Stimulated activated CD4-positive, alpha-beta T cell treated with anti-CD3 and anti-CD28 coated beads, Interleukin-12 subunit alpha, Interleukin-12 subunit beta, amount 100 ng/mL, for 4 hours (primary cell): ENCODE data around the gene MRRF.

Experiments
- DNase-seq: peaks from one replicate; pipeline ENCODE4 v3.0.0-alpha.2; 2020

MRRF gene

DNA sequence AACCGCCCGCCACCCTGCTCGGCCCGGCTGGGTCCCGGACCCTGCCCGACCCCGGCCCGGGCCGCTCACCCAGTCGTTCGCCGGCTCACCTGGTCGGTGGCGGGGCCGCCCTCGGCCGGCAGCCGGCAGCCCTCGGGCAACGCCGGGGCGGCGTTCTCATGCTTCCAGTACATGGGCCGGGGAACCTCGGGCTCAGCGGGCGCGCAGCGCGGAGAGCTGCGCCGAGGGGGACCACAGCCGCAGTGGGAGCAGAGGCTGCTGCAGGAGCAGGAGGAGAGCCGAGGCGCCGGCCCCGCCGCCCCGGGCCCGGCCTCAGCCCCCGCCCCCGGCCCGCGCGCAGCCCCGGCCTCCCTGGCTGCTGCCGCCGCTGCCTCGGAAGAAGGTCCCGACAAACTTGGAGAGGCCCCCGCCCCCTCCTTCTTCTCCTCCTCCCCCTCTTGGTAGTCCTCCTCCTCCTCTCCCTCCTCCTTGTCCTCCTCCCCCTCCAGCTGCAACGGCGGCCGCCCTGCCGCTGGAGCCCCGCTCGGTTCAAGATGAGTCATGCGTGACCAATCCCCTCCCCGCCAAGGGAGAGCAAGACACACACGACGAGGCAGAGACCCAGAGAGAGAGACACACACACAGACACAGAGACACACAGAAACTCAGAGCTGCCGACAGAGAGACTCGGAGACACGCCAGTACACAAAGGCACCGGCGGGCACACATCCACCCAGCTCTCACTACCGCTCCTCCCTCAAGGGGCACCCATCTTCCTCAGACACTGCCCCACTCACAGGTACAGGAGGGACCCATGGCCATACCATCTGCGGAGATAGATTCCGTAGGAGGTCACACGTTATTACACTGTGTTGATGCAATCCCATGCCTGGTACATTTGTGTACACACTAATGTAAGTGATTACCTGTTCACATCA lies 35.9 kb upstream of the MRRF start, which contains the start of gene LHX6:
Gene LHX6 (minus strand): TSS at position 390 of the 917 bp plus-strand sequence. CDS start 217 bp downstream, at position 173.
- no peak for DNase-seq

DNA sequence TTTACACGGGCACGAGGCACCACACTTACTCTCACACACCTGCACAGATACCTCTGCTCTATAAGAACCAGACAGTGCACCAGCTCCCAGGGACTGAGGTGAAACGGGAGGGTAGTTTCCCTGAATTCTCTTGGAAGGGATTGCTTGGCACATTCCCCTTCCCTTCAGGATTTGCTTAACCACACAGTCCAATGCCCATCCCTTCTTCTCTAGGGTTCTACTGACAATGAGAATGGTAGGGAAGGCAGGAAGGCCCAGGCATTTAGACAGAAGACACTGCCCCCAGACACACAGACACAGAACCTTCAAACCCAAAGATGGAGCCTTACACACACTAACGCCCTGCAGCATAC lies 35.2 kb upstream of the MRRF start:
- no peak for DNase-seq

DNA sequence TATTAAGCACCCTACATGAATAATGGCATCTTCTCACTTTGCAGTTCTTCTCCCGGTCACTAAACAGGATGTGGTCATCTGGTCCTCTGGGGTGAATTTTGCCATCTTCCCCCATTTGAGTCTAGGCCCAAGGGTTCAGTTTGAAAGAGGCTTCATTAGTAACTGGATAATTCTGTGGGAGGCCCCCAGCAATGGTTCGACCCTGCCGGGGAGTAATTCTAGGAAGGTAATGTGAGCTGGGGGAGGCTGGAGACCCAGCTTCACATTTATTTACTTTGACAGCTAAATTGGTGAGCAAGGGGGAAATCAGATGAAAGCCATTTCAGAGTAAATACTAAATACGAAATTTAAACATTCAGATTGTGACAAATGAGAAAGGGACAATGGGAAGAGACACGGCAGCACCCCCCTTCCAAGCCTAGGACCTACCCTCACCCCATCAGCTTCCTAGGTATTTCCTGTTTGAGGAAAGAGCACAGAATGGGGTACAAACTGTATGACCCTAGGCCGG lies 31.8 kb upstream of the MRRF start:
- no peak for DNase-seq

DNA sequence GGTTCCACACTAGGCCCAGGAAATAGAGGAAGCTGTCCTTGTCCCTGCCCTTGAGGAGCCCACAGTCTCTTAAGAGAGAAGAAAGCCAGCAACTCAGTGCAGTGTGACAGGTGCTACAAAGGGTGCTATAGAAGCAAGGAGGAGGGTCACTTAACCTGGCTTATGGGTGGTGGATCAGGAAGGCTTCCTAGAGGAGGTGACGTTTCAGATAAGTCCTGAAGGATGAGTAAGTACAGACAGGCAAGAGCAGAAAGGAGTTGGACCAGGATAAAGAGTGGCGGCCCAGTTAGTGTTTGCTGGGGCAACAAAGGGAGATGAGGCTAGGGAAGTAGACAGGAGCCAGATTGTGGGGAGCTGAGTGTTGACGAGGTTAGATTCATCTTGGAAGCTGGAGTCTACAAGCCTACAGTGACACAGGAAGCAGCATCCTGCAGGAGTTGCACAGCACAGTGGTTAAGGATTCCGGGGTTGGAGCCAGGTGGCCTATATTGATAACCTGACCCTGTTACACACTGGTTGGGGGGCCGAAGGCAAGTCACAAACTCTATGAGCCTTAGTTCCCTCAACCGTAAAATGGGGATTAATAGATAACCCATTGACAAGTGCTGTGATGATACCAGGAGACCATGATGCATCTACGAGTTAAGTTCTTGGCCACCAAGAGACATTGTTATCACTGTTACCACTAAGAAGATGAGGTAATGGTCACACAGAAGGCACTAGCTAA lies 30.5 kb upstream of the MRRF start:
- no peak for DNase-seq

DNA sequence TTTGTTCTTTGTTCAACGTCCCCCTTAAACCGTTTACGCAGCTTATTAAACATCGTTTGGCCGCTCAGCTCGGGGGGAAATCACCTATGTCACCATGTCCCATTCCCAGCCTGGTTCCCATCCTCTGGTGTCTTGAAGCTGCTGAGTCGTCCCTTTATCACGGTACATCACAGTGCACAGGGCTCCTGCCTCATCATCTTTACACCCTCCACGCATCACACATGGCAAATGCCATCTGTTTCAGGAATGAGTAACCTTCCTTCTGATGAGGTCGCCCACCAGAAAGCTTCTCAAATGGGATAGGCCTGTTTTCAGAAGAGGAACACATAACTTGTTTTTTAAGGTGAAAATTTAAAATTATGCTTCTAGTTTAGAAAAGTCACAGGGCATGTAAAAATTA lies 28.0 kb upstream of the MRRF start:
- DNase-seq = no peak

DNA sequence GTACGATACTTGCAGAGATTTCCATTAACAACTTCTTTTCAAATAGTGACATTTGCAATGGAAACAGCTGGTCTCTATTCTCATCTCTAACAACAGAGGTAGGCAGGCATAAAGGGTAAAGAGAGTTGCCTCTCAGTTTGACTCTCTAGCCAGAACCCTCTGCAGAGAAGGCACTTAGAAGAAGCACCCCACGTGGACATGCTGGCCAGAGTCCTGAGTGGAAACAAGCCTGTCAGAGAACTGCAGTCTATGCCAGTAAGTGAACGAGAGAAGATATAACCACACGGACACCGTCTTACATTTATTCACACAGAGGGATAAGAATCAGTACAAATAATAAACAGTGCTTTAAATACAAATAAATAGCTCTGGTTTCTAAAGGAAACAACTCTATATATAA lies 25.0 kb upstream of the MRRF start:
- no peak for DNase-seq

DNA sequence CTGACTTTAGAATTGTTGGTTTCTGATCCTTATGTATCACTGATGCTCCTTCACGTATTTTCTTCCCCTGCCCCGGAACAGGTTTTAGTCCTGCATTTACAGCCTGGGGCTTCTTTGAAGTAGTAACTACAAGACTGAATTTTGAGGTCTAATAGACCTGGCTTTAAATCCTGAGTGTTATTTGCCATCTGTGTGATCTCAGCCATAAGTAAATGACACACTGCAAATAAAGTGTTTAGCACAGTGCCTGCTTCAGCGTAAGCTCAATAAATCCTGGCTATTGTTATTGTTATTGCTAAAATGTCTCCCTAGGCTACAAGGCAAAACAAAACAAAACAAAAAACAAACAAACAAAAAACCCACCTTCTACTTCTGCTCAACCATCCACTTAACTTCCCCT lies 20.3 kb upstream of the MRRF start:
- DNase-seq = no peak

DNA sequence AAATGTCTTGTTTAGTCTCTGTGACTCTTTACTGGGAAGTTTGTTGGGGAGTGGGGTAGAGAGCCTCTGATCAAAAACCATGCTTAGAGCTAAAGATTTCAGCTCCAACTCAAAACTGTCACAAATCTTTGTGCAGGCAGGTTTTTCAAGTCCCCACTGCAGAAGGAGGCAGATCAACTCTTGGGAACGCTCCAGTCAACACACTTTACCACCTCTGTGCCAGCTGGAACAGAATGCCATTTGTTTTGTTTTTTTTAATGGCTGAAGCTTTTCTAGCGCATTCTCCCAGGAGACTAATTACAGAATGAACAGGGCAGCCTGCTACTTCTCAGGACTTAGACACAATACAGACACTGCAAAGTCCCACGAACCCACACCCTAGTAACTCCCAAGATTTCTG lies 18.0 kb upstream of the MRRF start:
- DNase-seq = no peak

DNA sequence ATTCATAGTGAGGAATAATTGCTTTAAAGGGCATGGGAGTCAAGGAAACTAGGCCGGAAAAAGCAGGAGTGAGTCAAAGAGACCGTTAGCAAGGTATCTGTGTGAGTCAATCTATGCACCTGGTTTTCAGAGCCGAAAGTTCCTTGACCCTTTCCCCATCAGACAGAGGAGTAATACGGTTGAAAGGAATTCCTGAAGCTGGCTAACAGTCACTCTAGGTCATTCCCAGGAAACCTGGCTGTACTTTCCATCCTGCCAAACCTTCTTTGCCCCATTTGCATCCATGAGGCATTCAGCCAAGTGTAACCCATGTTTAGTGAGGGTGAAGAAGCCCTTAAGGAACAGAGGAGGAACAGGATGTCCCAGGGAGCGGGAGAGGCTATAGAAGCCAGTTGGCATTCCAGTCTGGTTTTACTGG lies 16.2 kb upstream of the MRRF start:
- DNase-seq = no peak

DNA sequence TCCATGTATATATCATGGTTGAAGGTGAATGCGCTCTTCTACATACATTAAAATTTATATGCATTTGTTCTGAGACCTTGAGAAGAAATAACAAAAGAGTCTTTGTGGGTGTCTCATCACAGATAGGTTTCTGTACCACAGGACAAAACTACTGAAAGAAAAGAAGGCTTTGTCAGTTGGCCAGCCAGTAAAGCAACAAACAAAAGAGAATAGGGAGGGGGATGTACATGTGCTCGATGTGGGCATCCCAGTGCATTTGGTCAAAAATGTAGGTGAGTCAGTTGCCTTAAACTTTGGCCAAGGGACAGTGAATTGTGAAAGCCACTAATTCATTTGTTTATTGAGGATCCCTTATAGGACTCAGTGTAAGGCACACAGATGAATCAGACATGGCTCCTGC lies 13.3 kb upstream of the MRRF start:
- no peak for DNase-seq

DNA sequence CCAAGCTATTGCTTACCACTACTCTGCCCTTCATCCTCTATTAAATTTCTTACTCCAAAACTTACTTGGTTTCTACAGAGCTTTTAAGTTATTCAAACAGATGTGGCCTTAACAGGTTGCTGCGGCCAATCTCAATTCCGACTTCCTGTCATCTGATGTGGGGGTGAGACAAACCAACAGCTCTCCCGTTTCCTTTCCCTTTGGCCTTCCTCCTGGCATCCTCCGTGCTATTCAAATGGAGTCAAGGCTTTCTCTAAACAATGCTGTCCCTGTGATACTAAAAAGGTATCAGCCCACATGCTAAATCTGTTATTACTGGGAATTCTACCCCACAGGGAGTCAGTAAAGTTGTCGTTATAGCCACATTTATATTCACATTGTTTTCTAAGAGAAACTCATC lies 11.9 kb upstream of the MRRF start:
- DNase-seq = no peak

DNA sequence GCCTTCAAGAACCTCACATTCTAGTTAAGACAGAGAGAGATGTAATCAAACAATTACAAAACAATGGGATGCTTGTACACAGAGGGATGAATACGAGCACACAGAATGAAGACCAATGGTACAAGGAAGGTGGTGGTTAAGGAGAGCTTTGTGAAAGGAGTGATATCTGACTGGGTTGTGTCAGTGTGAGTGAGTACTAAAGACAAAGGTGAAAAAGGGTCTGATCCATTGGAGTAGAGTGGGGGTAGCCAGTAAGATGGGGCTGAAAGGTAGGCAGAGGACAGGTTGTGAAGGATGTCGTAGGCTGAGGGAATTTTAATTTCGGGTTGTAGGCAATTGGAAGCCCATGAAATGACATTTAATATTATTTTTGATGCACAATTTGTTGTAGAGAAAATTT lies 9.9 kb upstream of the MRRF start:
- DNase-seq = no peak

DNA sequence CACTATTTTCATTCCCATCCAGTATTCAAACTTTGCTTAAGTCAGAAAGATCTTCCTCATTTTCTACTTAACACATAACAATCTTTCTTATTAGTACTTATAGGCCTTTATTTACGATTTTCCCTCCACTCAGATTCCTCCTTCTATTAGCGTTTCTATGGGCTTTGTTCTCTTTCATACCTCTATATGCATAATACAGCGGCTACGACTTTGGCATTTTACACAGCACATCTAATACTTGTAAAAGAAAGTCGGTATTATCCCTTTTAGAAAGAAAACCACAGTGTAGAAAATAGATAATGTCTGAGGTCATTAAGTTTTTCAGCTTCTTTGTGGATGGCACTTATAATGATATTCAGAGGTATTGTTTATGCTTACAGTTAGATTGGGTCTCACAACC lies 8.5 kb upstream of the MRRF start:
- no peak for DNase-seq

DNA sequence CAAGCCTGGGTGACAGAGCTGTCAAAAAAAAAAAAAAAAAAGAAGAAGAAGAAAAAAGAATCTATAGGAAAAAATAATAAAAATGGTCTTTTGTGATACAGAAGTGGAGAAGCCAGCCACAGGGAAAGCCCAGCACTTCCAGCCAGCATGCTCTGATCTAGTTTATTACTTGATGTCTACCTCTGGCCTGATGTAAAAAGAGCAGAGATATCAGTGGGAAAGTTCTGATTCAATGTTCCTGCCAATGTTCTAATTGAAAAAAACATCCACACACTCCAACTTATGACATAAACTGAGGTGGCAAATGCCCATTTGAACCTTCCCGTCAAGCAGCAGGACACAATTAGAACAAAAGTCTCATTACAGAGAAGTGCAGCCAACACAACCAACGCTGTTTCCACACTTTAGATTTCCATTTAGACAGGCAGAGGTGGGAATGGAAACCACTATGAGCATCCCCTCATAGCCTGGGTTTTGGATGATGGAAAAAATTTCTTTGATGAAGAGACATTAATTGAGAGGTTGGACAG lies 5.7 kb upstream of the MRRF start:
- DNase-seq = no peak

DNA sequence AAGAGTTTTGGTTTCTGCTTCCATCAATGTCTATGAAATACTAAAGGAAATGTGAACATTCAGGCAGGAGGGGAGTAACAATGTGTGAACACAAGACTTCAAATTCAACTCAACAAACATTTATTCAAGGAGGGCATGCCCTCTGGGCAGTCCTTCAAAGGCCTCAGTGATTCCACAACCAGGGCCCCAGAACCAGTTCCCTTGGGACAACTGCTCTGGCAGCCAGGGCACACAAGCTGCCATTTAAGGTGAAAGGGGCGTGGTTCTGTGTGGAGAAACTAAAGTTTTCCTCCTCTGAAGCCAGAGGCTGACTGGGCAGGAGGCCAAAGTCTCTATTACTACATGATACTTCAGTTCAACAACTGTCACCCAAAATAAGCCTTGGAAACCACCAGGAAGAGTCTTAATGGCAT lies 3.2 kb upstream of the MRRF start:
- DNase-seq = no peak

DNA sequence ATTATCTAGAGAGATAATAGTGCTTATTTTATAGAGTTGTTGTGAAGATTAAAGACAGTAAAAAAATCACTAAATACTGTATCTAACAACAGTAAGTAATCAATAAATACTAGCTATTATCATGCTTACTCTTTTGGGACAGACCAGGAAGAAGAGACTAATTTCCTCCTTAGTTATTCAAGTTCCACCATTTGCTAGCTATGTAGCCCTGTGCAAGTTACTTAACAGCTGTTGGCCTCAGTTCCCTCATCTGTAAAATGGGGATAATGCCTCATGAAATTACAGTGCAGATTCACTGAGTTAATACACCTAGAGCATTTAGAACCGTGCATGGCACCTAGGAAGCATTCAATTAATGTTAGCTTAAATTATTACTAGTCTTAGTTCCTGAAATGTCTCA lies 2.6 kb upstream of the MRRF start:
- no peak for DNase-seq

DNA sequence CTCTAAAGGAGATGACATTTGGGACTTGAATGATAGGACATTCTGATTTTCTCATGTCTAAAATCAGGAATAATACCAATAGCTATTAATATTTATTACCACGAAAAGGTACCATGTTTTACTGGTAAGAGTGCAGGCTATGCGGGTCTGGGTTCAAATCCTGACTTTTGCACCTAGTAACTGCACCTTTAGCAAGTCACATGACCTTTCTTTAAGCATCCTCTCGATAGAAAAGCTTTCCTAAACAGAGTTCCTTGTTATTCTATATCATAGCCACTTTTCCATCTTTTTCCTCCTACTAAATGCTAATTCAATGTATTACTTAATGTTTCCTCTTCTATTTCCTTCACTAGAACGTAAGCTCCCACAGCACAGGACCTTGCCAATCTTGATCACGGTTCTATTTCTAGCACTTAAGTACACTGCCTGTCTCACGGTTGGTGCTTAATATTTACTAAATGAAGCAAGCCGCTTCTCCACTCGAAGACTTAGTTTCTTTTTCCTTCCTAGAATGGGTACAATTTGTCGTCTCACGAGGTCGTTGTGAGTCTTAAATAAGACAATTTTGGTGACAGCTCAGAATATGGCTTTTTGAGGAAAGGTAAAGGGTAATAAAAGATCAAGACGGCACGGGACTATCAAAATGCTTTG lies 858 bp upstream of the MRRF start:
- no peak for DNase-seq

DNA sequence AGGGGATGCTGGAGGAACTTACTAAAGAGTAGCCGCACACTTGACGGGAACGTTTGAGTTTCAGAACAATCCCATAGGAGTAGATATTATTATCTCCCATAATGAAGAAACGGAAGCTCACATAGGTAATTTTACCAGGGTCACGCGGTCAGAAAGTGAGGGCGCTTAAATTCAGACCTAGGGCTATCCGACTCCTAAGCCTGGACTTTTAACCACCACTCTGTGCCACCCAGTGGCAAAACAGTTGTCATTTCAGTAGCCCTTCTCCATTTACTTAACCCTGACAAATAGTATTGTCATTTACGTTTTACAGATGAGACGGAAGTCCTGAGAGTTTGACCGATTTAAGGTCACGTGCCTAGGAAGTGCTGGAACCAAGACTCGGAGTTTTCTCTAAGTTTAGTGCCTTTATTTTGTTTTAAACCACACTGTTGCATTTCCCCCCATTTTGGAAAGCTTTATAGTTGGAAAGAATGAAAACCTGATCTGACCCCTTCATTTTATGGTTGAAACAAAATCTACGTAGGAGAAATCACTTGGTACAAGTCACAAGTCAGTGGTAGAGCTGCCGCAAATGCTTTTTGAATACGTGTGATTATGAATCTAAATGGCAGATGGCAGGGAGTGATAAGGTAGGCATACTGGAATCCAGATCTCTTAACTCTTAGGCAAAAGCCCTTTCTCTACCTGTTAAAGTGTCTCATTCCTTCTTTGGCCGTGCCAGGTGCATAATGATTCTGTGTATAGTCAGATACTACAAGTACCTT lies 650 bp downstream of the MRRF start:
- peak; percentile 7 for DNase-seq

DNA sequence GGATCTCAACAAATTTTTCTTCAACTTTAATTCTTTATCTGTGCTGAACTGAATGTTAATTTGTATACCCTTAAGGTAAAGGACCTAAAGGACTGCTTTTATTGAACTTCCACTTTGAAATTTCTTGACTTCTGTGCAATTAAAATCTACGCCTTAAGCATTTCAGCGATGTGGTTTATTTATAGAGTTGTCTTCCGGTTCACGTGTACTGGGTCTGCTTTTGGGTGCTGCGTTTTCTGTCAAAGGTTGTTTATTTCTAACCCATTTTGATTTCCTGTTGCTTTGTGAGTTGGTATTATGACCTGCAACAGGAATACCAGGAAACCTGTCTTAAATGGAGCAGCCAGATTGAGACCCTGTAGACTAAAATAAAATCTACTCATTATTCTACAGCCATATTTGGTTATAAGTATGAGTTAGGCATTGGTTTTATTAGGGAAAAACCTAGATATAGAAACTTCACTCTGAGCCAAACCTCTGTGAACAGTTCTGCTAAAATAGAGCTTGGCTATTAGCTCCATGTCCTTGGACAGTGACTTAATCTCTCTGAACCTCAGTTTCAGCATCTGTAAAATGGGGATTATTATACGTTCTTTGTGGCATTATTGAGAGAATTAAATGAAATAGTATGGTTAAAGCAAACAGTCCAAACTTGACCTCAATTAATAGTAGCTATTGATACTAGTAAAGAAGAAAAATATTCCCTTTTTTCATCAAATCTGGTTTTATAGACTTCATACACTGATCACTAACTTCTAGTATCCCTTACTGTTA lies 3.5 kb downstream of the MRRF start:
- no peak for DNase-seq

DNA sequence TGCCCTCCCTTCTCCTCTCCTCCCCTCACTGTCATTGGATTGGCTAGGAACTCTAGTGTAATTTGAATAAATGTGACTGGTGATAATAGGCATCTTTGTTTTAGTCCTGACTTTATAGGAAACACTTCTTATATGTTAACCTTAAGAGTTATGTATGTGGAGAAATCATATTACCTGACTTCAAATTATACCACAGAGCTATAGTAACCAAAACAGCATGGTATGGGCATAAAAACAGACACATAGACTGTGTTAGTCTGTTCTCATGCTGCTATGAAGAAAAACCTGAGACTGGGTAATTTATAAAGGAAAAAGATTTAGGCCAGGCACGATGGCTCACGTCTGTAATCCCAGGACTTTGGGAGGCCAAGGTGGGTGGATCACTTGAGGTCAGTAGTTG lies 9.4 kb downstream of the MRRF start:
- DNase-seq = no peak

DNA sequence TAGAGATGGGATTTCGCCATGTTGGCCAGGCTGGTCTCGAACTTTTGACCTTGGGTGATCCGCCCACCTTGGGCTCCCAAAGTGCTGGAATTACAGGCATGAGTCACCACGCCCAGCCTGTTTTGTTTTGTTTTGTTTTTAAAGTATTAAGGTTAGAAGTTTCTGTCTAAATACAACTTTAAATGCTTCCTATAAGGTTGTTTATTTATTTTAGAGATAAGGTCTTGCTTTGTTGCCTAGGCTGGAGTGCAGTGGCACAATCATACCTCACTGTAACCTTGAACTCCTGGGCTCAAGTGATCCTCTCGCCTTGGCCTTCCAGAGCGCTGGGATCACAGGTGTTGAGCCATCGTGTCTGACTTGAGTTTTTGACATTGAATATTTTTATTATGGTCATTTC lies 11.4 kb downstream of the MRRF start:
- no peak for DNase-seq
